GM18498 (cell line): ENCODE results near the gene RASAL2.
"Not testable (repeated sequence)": the region's sequence is repeated elsewhere in the genome, so short reads cannot be mapped to it uniquely, and the experiment has no call there.

Experiments used
- ATAC-seq: cut with Tn5 transposase; IDR thresholded peaks from one replicate; pipeline ENCODE4 v1.9.1; 2021; ENCODE audit warnings: mild to moderate bottlenecking, moderate library complexity; ENCODE audit not compliant: unreplicated experiment

Gene RASAL2

DNA sequence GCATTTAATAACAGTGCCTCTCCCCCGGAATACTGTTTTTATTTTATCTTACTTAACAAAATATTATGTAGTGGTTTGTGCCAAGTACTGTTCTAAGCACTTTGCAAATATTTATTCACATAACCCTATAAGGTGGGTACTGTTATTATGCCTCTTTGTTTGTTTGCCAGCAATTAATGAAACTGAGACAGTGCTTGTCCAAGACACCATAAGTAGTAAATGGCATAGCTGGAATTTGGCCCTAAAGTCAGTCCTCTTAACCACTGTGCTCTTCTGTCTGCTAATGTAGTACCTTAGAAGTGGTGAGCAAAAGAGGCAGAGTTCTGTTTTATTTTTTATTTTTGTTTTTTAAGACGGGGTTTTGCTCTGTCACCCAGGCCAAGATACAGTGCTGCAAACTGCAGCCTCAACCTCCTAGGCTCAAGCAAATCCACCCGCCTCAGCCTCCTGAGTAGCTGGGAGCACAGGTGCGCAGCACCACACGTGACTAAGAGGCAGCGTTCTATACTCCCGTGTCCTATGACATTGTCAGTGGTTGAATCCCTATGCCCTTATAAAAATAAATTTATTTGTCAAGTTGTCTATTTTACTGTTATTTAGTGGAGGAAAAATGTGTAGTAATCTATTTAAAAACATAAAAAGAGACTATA lies 237.1 kb downstream of the RASAL2 start:
- ATAC-seq, result no peak

GRCh38 chr1:178335426-178335825 lies 241.5 kb downstream of the RASAL2 start:
- ATAC-seq, result no peak

- ATAC-seq, result no peak
Observed at GRCh38 chr1:178337091-178337706, 243.3 kb downstream of the RASAL2 start.

DNA sequence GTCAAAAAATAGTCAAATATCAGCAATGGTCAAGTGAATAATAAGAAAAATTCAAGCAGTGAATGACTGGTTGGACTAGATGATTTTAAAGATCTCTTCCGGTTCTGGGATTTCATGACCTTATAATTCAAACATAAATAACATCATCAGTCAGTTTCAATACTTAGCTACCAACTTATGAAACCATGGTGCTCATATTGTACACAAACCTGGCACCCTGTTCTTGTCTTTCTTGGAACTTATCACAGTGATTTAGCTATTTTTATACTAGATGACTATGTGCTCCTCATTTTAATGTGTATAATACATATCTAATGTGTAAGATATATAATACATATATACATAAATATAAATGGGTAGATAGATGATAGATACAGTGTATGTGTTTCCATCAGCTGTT lies 245.9 kb downstream of the RASAL2 start:
- ATAC-seq, result no peak

DNA sequence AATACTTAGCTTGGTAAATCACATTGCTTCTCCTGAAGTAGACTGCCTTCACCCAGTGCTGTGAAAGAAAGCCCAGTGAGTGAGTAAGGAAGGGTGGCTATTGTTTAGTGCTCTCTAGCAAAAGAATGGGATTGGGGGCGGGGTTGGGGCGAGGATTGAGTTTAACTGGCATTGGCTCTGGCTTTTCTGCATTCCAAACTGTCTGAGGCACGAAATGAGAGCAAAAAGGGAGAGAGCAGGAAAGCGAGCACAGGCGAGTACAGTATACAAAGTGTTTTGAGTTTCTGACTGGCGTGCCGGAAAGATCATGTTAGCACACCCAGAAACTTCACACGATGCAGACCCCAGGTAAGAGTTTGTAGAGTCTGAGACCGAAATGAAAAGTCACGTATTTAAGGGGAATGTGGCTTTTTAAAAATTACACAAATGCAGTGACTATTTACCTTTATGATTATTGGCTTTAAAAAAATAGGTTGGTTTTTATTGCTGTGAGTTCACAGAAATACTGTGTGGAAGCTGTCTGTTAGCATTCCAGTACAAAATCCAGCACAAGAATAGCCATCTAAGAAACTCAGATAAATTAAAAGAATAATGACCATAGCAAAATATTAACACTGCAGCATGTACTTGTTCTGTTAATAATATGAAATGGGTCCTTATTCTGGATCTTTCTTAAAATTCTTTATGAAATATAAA lies 247.5 kb downstream of the RASAL2 start:
- ATAC-seq, result no peak

GRCh38 chr1:178342745-178343144 lies 248.8 kb downstream of the RASAL2 start:
- no peak for ATAC-seq

DNA sequence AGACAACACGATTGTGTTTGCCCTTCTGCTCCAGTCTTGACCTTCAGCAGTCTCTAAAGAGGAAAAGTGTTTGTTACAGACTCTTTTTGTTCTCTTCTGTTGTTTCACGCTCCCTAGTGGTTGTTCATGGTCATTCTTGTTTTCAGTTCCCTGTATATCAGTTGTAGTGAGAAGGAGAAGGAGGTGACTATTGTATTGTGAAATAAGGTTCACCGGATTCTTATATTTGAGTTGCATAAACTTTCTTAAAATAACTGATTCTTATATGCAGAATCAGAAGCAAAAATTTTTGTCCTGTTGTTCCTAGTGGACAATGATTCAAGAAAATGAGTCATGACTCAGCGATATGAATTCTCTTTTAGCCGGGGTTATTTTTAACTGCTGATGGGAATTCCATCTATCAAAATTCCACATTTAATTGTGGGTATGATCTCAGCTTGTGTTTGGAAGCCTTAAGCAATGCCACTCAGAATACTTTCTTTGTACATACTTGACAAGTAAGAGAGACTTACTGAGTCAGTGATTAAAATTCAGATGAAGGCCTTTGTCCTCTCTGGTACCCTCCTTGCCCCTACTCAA lies 250.7 kb downstream of the RASAL2 start:
- ATAC-seq, result peak; percentile 55

- ATAC-seq, result no peak
Observed at GRCh38 chr1:178345238-178345637, 251.3 kb downstream of the RASAL2 start.

DNA sequence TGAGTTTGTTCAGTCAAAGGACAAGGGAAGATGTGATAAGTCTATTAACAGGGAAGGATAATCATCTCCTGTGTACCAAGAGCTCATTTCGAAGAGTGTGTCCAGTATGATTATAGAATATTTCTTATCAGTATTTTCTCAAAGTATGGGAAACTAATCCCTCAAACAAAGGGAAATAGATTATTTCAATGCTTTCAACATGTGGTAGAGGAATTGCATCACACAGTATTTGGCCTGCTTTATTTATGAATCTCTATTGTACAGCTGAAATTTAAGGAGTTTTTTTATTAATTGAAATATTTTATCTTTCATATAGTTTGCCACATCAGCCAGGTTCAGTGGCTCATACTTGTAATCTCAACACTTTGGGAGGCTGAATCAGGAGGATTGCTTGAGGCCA lies 251.9 kb downstream of the RASAL2 start:
- ATAC-seq, result no peak

DNA sequence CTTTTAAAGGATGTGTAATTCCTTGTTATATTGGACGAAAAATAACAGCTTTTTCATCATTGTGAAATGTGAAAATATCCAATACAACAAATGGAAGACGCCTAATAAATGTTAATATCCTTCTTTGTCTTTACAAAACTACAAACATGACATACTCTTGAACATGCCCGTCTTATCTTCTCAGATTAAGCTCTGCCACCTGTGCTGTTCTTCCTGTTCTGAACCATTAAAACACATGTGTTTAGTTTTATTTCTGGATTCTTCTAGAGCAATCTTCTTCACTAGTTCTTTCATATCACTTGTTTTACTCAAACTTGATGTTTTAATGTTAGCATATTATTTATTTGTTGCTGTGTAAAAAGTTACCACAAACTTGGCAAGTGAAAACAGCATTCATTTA lies 255.9 kb downstream of the RASAL2 start:
- no peak for ATAC-seq

DNA sequence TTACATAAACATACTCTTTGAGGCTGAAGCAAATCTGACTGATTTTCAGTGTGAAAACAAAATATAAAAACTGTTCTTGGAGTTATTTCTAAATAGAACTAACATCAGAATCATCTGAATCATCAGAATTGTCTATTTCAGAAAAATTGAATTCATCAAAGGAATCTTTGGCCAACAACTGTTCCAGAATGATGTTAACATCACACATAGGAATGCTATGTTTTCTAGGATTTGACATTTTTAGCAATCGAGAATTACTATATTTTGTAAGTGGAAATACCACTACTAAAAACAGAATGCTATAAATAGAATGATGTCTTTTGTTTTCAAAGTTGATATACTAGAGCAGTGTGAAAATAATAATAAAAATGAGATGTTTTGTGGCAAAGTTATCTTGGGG lies 258.0 kb downstream of the RASAL2 start:
- not testable (repeated sequence) for ATAC-seq

- ATAC-seq, result no peak
Observed at GRCh38 chr1:178352790-178353416, 259.0 kb downstream of the RASAL2 start.

DNA sequence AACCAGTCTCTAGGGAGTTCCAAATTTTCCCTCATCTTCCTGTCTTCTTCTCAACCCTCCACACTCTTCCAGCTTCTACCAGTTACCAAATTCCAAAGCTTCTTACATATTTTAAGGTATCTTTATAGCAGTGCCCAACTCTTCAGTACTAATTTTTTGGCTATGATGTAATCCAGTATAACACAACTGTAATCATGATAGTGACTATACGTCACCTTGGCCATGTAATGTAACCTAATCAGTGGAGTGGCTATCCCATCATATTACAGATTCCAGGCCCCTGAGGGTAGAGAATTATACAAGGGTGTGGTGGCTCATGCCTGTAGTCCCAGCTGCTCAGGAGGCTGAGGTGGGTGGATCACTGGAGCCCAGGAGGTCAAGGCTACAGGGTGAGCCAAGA lies 259.6 kb downstream of the RASAL2 start:
- ATAC-seq, result no peak

- ATAC-seq, result no peak
Observed at GRCh38 chr1:178354816-178355215, 260.9 kb downstream of the RASAL2 start.

- no peak for ATAC-seq
Observed at GRCh38 chr1:178356299-178356698, 262.4 kb downstream of the RASAL2 start.

DNA sequence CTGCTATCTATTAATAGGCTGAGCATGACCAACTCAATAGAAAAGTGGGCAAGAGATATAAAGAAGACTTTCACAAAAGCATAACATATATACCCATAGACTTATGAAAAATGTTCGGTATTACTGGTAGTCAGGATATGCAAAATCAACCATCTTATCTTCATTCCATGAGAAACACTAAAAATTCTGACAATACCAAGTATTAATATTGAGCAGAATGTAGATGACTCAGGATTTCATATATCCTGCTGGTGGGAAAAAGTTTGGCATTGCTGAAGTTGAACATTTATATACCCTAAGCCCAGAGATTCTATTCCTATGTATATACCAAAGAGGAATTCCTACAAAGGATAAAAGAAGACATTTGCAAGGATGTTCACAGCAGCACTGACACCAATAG lies 264.6 kb downstream of the RASAL2 start:
- ATAC-seq, result no peak

- ATAC-seq, result no peak
Observed at GRCh38 chr1:178360421-178360820, 266.5 kb downstream of the RASAL2 start.

GRCh38 chr1:178361847-178362246 lies 267.9 kb downstream of the RASAL2 start:
- ATAC-seq, result no peak

GRCh38 chr1:178362747-178363146 lies 268.8 kb downstream of the RASAL2 start:
- no peak for ATAC-seq

DNA sequence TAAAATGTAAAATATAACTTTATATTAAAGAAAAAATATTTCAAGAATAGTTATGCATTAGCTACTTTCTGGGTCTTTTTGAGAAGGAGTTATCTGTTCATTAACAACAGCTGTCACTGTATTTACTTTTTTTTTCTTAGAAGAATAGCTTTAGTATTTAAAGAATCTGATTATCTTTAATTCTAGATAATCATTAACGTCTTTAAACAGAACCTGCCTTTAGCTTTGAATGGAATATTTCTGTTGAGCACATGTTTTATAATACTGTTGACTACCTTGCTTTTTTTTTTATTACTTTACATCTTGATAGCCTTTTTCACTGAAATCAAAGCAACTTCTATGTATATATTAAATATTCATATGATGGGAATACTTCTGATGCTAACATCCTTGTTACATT lies 270.9 kb downstream of the RASAL2 start:
- no peak for ATAC-seq

GRCh38 chr1:178367151-178367550 lies 273.2 kb downstream of the RASAL2 start:
- no peak for ATAC-seq
